OCI-M2 (cell line): ENCODE data around the gene SOBP.
"Not testable (repeated sequence)": the region's sequence is repeated elsewhere in the genome, so short reads cannot be mapped to it uniquely, and the experiment has no call there.

Experiments used
- DNase-seq: peaks from one replicate; lab custom pipeline; 2025; ENCODE audit not compliant: unreplicated experiment; lab: John Stamatoyannopoulos, UW

Gene SOBP, protein sequence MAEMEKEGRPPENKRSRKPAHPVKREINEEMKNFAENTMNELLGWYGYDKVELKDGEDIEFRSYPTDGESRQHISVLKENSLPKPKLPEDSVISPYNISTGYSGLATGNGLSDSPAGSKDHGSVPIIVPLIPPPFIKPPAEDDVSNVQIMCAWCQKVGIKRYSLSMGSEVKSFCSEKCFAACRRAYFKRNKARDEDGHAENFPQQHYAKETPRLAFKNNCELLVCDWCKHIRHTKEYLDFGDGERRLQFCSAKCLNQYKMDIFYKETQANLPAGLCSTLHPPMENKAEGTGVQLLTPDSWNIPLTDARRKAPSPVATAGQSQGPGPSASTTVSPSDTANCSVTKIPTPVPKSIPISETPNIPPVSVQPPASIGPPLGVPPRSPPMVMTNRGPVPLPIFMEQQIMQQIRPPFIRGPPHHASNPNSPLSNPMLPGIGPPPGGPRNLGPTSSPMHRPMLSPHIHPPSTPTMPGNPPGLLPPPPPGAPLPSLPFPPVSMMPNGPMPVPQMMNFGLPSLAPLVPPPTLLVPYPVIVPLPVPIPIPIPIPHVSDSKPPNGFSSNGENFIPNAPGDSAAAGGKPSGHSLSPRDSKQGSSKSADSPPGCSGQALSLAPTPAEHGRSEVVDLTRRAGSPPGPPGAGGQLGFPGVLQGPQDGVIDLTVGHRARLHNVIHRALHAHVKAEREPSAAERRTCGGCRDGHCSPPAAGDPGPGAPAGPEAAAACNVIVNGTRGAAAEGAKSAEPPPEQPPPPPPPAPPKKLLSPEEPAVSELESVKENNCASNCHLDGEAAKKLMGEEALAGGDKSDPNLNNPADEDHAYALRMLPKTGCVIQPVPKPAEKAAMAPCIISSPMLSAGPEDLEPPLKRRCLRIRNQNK

GRCh38 chr6:107489636-107490565 is at the start of gene SOBP:
Gene SOBP, plus strand, starts transcription at chr6:107490117. Its CDS starts 500 bp downstream, at chr6:107490617.
- no peak for DNase-seq

DNA sequence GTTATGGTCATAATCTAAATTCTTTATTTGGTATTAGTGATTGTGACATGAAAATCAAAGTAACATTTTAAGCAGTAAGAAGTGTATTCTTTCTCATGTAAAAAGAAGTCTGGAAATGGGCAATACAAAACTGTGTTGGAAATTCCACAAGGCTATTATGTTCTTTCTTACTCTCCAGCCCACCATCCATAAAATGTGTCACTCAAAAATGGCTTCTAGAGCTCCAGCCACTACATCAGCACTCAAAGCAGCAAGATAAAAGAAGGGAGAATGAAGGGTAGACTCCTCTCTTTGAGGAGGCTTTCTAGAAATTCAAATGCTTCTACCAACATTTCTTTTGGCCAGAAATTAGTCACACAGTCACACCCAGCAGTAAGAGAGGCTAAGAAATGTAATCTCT is 49.0 kb upstream of the SOBP start:
- no peak for DNase-seq

DNA sequence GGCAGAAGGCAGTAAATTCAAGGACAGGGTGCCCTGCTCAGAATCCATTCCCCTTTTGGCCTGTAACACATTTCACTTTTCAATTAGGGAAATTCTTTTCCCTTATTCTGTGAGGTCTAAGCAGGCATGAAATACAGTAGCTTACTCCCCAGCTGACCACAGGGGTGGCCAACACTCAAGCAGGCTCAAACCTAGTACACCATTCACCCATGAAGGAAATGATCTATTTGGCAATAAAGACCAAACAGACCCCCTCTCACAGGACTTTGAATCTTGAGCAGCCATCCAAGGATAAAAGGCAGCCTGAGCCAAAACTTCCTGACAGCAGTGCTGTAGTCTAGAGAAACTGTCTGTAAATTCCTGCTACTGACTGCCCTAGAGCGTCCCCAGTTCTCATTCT is 48.2 kb upstream of the SOBP start:
- DNase-seq = no peak

DNA sequence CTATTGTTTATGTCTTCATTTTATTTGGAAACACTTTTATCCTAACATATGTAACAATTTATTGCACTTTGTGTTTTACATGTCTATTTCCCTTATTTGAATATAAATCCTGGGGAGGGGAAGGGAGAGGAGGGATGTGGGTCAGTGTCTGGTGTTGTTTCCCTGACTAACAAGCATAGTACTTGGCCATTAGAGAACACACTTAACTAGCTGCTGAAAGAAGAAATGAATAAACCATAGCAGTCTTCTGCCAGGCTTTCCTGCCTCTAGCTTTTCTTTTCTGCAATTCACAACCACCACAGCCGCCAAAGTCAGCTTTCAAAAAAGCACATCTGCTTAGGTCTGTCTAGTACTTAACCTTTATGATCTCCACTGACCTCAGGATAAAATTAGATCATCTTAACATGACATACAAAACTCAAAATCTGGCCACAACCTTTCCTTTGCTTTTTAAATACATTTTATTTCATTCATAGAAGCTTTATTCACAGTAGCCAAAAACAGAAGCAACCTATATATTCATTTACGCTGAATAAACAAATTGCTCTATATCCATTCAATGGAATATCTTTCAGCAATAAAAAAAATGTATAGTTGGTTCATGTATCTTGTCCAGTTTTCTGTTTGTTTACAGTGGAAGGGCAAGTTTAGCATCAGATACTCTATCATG is 46.8 kb upstream of the SOBP start:
- no peak for DNase-seq

GRCh38 chr6:107443608-107444267 is 46.2 kb upstream of the SOBP start:
- DNase-seq = no peak

- no peak for DNase-seq
Observed at GRCh38 chr6:107444277-107444676, 45.6 kb upstream of the SOBP start.

DNA sequence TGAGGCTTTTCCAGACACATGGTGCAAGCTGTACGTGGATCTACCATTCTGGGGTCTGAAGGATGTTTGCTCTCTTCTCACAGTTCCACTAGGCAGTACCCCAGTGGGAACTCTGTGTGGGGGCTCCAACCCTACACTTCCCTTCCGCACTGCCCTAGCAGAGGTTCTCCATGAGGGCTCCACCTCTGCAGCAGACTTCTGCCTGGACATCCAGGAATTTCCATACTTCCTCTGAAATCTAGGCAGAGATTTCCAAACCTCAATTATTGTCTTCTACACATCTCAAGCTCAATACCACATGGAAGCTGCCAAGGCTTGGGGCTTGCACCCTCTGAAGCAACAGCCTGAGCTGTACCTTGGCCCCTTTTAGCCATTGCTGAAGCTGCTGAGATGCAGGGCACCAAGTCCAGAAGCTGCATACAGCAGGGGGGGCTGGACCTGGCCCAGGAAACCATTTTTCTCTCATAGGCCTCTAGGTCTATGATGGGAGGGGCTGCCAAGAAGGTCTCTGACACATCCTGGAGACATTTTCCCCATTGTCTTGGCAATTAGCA is 42.2 kb upstream of the SOBP start:
- DNase-seq = no peak

GRCh38 chr6:107448776-107449175 is 41.1 kb upstream of the SOBP start:
- DNase-seq = no peak

- no peak for DNase-seq
Observed at GRCh38 chr6:107458672-107459282, 31.1 kb upstream of the SOBP start.

GRCh38 chr6:107459283-107460082 is 30.4 kb upstream of the SOBP start, which contains the start of gene PDSS2:
Gene PDSS2, minus strand, starts transcription at chr6:107459564. Its CDS starts 279 bp downstream, at chr6:107459285.
- DNase-seq = peak; percentile 88

DNA sequence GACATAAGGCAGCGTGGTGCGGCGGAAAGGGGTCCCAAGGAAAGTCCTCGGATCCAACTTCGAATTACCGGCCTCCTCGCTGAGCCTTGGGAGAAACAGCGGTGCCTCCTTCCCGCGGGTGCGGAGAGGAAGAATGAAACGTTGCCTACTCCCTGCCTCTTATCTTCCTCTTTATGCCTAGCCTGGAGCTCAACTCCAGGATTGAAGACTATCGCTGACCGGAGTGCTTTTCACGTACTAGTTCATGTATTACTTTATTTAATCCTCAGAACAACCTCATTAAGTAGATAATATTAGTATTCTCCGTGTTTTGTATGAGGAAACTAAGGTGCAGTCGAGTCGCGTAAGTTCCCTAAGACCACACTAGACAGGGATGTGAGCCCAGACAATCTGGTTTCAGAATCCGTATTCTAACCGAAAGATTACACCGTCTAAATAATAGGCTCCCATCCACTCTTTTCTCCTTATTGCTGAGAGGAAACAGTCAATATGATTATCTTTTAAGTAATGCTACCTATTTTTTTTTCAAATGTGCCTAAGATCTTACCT is 29.8 kb upstream of the SOBP start:
- DNase-seq = peak; percentile 86

GRCh38 chr6:107466062-107466461 is 23.9 kb upstream of the SOBP start:
- no peak for DNase-seq

DNA sequence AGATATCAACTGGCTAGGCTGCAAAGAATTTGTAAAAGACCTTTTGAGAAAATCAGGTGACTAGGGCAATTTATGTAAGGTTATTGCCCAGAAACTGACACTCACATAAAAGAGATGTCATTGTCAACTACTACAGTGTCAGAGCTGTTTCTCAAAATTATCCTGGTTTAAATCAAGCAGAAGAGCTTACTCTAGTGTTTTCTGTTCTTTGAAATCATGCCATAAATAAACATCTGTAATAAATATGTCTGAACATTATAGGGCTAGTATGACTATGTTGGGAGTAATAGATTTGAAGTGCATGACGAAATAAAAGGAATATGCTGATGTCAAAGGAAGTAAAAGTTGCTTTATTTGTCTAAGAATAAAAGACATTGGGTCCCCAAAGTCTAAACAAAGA is 19.6 kb upstream of the SOBP start:
- no peak for DNase-seq

GRCh38 chr6:107473660-107474059 is 16.3 kb upstream of the SOBP start:
- DNase-seq = no peak

GRCh38 chr6:107475360-107475759 is 14.6 kb upstream of the SOBP start:
- not testable (repeated sequence) for DNase-seq

DNA sequence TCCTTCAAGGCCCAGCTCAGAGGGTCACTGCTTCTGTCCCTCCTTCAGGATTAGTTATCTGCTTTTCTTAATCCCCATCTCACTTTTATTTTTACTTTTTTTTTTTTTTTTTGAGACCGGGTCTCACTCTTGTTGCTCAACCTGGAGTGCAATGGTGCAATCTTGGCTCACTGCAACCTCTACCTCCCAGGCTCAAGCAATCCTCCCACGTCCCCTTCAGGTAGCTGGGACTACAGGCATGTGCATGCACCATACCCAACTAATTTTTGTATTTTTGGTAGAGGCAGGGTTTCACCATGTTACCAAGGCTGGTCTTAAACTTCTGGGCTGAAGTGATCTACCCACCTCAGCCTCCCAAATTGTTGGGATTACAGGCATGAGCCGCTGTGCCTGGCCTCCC is 14.1 kb upstream of the SOBP start:
- not testable (repeated sequence) for DNase-seq

DNA sequence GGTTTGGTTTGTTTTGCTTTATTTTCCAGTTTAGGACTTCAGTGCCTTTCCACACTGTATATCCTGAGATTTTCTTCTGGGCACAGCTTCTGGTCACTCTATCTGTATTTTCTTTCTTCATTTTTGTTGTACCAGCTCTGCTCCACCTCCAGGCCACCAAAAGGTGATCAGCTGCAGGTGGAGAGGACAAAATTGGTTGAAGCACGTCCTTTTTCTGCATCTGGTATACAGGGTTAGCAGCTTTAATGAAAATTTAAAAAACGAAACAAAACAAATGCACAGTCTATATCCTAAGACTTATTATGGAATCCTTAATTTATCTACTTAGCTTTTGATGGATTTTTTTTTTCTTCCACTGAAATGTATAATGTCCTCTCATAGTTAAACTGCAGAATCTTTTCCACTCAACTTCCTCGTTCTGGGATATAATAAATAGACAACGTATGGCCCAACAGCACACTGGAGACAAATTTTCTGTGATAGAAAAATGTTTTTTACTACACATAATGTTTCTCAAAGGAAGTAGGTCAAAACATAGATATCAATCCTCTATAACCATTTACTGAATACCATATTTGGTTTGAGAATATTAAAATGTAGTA is 10.7 kb upstream of the SOBP start:
- no peak for DNase-seq

DNA sequence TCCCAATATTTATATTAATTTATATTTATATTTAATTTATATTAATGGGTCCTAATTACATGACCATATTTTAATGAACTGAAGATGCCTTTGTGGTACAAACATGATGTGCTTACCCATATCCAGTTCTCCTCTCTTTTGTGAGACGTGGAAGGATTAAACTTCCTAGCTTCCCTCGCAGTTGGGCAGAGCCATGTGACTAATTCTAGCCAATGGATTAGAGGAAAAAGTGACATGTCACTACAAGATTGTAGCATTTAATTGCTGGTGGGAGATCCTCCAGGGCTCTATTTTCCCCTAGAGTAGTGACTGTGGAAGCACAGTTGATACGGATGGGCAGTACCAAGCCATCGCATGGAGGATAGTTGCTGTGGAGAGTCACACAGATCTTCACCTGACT is 4.8 kb upstream of the SOBP start:
- no peak for DNase-seq
